Measurements from ENCODE around the gene PRIM1. TPM values are rescaled to one million over a fixed set of nuclear protein-coding genes. Genes with fewer than 3 reads are reported as not detected.

PRIM1 gene
- total RNA-seq, 1 donor from 2014 or later = 13.0 TPM

DNA sequence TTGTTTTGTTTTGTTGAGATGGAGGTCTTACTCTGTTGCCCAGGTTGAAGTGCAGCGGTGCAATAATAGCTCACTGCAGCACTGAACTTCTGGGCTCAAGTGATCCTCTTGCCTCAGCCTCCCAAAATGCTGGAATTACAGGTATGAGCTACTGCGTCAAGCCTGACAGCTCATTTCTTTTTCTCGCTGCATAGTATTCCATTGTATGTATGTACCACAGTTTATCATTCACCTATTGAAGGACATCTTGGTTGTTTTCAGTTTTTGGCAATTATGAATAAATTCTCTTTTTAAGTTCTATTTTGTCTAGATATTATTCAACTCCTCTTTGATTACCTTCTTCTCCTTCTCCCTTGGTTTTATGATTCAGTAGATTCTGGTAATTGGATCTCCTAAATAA lies 24.5 kb upstream of the PRIM1 start:
- Mint-ChIP-seq H3K4me3 (no peak overlapping the region), H3K27me3 (ENCODE audit: low read depth) (no peaks in the 10 kb centered on the region), H3K4me1 (peaks cover 1% of the 10 kb centered on the region), H3K9me3 (peaks cover 16% of the 10 kb centered on the region), H3K27ac (no peak overlapping the region), H3K36me3 (no peaks in the 10 kb centered on the region)
- no peak for DNase-seq (ENCODE audit: low spot score in 2 of 2, unreplicated experiment in 2 of 2)
- TF ChIP-seq, protein P1, sequence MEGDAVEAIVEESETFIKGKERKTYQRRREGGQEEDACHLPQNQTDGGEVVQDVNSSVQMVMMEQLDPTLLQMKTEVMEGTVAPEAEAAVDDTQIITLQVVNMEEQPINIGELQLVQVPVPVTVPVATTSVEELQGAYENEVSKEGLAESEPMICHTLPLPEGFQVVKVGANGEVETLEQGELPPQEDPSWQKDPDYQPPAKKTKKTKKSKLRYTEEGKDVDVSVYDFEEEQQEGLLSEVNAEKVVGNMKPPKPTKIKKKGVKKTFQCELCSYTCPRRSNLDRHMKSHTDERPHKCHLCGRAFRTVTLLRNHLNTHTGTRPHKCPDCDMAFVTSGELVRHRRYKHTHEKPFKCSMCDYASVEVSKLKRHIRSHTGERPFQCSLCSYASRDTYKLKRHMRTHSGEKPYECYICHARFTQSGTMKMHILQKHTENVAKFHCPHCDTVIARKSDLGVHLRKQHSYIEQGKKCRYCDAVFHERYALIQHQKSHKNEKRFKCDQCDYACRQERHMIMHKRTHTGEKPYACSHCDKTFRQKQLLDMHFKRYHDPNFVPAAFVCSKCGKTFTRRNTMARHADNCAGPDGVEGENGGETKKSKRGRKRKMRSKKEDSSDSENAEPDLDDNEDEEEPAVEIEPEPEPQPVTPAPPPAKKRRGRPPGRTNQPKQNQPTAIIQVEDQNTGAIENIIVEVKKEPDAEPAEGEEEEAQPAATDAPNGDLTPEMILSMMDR (IDR thresholded peaks at IDR 0.05; ENCODE audit: unreplicated experiment) = no peak

DNA sequence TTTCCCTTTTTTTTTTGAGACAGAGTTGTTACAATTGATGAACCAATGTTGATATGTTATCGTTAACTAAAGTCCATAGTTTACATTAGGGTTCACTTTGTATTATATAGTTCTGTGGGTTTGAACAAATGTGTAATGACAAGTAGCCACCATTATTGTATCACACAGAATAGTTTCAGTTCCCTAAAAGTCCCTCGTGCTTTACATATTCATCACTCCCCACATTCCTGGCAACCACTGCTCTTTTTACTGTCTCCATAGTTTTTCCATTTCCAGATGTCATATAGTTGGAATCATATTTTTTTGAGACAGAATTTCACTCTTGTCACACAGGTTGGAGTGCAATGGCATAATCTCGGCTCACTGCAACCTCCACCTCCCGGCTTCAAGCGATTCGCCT lies 23.5 kb upstream of the PRIM1 start:
- H3K4me3 Mint-ChIP-seq = no peak overlapping the region
- no peaks in the 10 kb centered on the region for H3K36me3 Mint-ChIP-seq
- H3K27ac Mint-ChIP-seq = no peak overlapping the region
- no peaks in the 10 kb centered on the region for H3K27me3 Mint-ChIP-seq (ENCODE audit: low read depth)
- H3K9me3 Mint-ChIP-seq = peaks cover 12% of the 10 kb centered on the region
- TF ChIP-seq, protein P1 (IDR thresholded peaks at IDR 0.05; ENCODE audit: unreplicated experiment) = no peak
- DNase-seq (ENCODE audit: low spot score in 2 of 2, unreplicated experiment in 2 of 2) = no peak
- H3K4me1 Mint-ChIP-seq = peaks cover 1% of the 10 kb centered on the region

DNA sequence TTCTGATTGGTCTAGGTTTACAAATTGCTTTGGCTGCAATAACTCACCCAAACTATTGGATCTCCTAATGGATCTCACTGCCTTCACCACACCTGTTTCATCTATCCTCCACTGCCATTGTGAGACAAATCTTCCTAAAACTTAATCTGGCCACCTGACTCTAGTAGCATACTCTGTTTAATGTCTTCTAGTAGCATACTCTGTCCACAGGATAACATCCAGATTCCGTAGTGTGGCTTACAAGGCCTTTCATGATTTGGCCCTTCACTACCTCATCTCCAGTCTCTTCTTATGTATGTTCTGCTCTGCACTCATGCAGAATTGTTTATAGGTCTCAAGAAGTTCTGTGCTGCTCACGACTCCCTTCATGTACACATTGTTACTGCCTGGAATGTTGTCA lies 21.0 kb upstream of the PRIM1 start:
- no peaks in the 10 kb centered on the region for H3K27me3 Mint-ChIP-seq (ENCODE audit: low read depth)

DNA sequence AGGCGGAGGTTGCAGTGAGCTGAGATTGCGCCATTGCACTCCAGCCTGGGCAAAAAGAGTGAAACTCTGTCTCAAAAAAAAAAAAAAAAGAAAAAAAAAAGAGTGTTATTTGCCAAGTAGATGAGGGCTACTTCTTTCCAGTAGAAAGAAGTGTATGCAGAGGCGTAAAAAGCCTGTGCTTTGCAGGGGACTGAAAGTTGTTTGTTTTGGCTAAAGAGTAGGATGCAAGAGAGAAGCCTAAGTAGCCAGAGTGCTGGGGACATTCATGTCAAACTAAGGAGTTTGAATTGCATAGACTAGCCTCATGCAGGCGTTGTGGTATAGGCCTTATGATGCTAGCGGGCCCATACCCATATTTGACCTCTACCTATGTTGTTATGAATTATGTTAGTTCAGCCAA lies 20.5 kb upstream of the PRIM1 start:
- peaks cover 12% of the 10 kb centered on the region for H3K9me3 Mint-ChIP-seq
- TF ChIP-seq, protein P1 (IDR thresholded peaks at IDR 0.05; ENCODE audit: unreplicated experiment) = no peak
- H3K27me3 Mint-ChIP-seq (ENCODE audit: low read depth) = no peaks in the 10 kb centered on the region
- H3K36me3 Mint-ChIP-seq = no peaks in the 10 kb centered on the region
- no peak for DNase-seq (ENCODE audit: low spot score in 2 of 2, unreplicated experiment in 2 of 2)
- no peak overlapping the region for H3K4me3 Mint-ChIP-seq
- no peak overlapping the region for H3K27ac Mint-ChIP-seq
- H3K4me1 Mint-ChIP-seq = no peaks in the 10 kb centered on the region

More for the DNA sequence above, 21.0 kb upstream of the PRIM1 start:
- TF ChIP-seq, protein P1 (IDR thresholded peaks at IDR 0.05; ENCODE audit: unreplicated experiment) = no peak
- peaks cover 12% of the 10 kb centered on the region for H3K9me3 Mint-ChIP-seq
- no peak overlapping the region for H3K4me3 Mint-ChIP-seq
- no peak for DNase-seq (ENCODE audit: low spot score in 2 of 2, unreplicated experiment in 2 of 2)
- H3K4me1 Mint-ChIP-seq = no peaks in the 10 kb centered on the region
- no peaks in the 10 kb centered on the region for H3K36me3 Mint-ChIP-seq
- no peak overlapping the region for H3K27ac Mint-ChIP-seq

DNA sequence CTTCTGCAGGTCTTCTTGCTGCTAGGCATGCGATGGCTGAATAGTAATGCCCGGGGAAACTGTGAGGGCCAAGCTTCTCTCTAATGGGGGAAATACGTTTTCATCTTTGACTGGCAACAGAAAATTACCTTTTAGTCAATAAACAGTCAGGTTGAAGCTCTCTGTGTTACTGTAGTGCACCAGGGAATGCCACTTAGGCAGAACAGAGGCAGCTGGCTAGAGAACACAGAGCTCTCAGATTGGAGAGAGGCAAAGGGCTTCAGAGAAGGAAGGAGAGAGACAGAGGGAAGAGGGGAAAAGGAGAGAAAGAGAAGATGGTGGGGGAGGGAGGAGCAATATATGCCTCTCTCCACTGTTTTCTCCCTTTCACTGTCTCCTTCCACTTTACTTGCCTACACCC lies 17.7 kb upstream of the PRIM1 start:
- no peak overlapping the region for H3K27ac Mint-ChIP-seq
- peaks cover 3% of the 10 kb centered on the region for H3K9me3 Mint-ChIP-seq
- no peak overlapping the region for H3K4me3 Mint-ChIP-seq
- TF ChIP-seq, protein P1 (IDR thresholded peaks at IDR 0.05; ENCODE audit: unreplicated experiment) = no peak
- no peaks in the 10 kb centered on the region for H3K27me3 Mint-ChIP-seq (ENCODE audit: low read depth)
- DNase-seq (ENCODE audit: low spot score in 2 of 2, unreplicated experiment in 2 of 2) = no peak
- no peaks in the 10 kb centered on the region for H3K4me1 Mint-ChIP-seq
- no peaks in the 10 kb centered on the region for H3K36me3 Mint-ChIP-seq

DNA sequence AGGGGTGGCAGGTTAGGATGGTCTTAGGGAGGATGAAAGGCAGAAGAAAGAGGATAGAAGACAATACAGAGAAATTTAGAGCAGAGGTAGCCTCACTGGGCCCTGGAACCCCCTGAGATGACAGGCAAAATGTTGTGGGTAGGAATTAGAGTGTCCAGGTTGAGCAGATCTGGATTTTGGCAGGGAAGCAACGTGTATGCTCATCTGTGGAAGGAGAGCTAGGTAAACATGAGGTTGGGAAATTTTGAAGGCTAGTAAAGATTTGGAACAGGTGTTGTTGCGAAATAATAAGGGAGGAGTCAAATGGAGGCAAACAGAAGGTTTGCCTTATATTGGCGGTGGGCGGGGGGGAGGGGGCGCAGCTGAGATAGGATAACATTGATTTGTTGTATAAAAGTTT lies 16.3 kb upstream of the PRIM1 start:
- H3K9me3 Mint-ChIP-seq = no peaks in the 10 kb centered on the region
- no peak for DNase-seq (ENCODE audit: low spot score in 2 of 2, unreplicated experiment in 2 of 2)
- H3K27me3 Mint-ChIP-seq (ENCODE audit: low read depth) = no peaks in the 10 kb centered on the region
- no peaks in the 10 kb centered on the region for H3K4me1 Mint-ChIP-seq
- no peak overlapping the region for H3K27ac Mint-ChIP-seq
- TF ChIP-seq, protein P1 (IDR thresholded peaks at IDR 0.05; ENCODE audit: unreplicated experiment) = no peak
- H3K36me3 Mint-ChIP-seq = no peaks in the 10 kb centered on the region
- H3K4me3 Mint-ChIP-seq = no peak overlapping the region
